OCI-LY1 (cell line): ENCODE data around the gene DNAI4.

Experiments used
- H2AFZ ChIP-seq: fragments of 200-600 bp; sonication (generic), shearing (Covaris generic); 2 replicates; pipeline ENCODE4 v1.6.0; 2014; ENCODE audit warnings: antibody characterized with exemption, mild to moderate bottlenecking, low read length
- H3F3A ChIP-seq: fragments of 200-600 bp; sonication (generic), shearing (Covaris generic); 2 replicates; pipeline ENCODE4 v1.6.0; 2014; ENCODE audit warnings: mild to moderate bottlenecking, antibody characterized with exemption, low read length, moderate library complexity; ENCODE audit not compliant: insufficient read depth
- H3K27ac ChIP-seq: fragments of 200-600 bp; sonication (generic); 2 replicates; pipeline ENCODE4 v1.5.1; 2014; ENCODE audit warnings: low read length, mixed run types, mild to moderate bottlenecking, low read depth; ENCODE audit not compliant: poor library complexity, severe bottlenecking
- H3K27me3 ChIP-seq: fragments of 200-600 bp; sonication (generic); 2 replicates; pipeline ENCODE4 v1.6.0; 2014; ENCODE audit warnings: antibody characterized with exemption, mild to moderate bottlenecking, low read length, moderate library complexity; ENCODE audit not compliant: insufficient read depth
- H3K36me3 ChIP-seq: fragments of 200-600 bp; sonication (generic); 2 replicates; pipeline ENCODE4 v1.6.1; 2014; ENCODE audit warnings: mild to moderate bottlenecking, antibody characterized with exemption, low read length, moderate library complexity, mixed read lengths; ENCODE audit not compliant: insufficient read depth
- H3K4me1 ChIP-seq: fragments of 200-600 bp; sonication (generic); 2 replicates; pipeline ENCODE4 v1.5.1; 2014; ENCODE audit warnings: mild to moderate bottlenecking, low read length, moderate library complexity; ENCODE audit not compliant: insufficient read depth, severe bottlenecking
- H3K4me2 ChIP-seq: fragments of 200-600 bp; sonication (generic), shearing (Covaris generic); 2 replicates; pipeline ENCODE4 v1.6.1; 2014; ENCODE audit warnings: low read length
- H3K4me3 ChIP-seq: fragments of 200-600 bp; sonication (generic); 2 replicates; pipeline ENCODE4 v1.5.1; 2014; ENCODE audit warnings: low read length, low read depth, mild to moderate bottlenecking, mixed read lengths; ENCODE audit not compliant: poor library complexity, severe bottlenecking
- H3K79me2 ChIP-seq: fragments of 200-600 bp; shearing (Covaris generic); 2 replicates; pipeline ENCODE4 v1.6.1; 2016; ENCODE audit warnings: mixed run types, low read length, mixed read lengths; ENCODE audit not compliant: insufficient read depth
- H3K9ac ChIP-seq: fragments of 200-600 bp; sonication (generic), shearing (Covaris generic); 2 replicates; pipeline ENCODE4 v1.6.1; 2014; ENCODE audit warnings: mild to moderate bottlenecking, low read length, mixed read lengths
- H3K9me2 ChIP-seq: fragments of 200-600 bp; sonication (generic), shearing (Covaris generic); 2 replicates; pipeline ENCODE4 v1.6.1; 2014; ENCODE audit warnings: low read depth, mild to moderate bottlenecking, low read length, mixed read lengths
- H3K9me3 ChIP-seq: fragments of 200-600 bp; shearing (Covaris generic); 2 replicates; pipeline ENCODE4 v1.6.1; 2014; ENCODE audit warnings: low read length, mixed read lengths
- H4K20me1 ChIP-seq: fragments of 200-600 bp; sonication (generic), shearing (Covaris generic); 2 replicates; pipeline ENCODE4 v1.6.0; 2016; ENCODE audit warnings: mild to moderate bottlenecking, low read length; ENCODE audit not compliant: insufficient read depth
- EZH2 ChIP-seq: fragments of 200-600 bp; sonication (generic), shearing (Covaris generic); IDR thresholded peaks from 2 replicates; pipeline ENCODE4 v1.8.0; 2017; ENCODE audit warnings: borderline replicate concordance, mixed run types, mild to moderate bottlenecking, antibody characterized with exemption, low read length, moderate library complexity, mixed read lengths
- TF ChIP-seq, protein P1 (sequence below): fragments of 200-600 bp; sonication (generic), shearing (Covaris generic); IDR thresholded peaks from 2 replicates; pipeline ENCODE4 v1.5.1; 2017; ENCODE audit warnings: mild to moderate bottlenecking, antibody characterized with exemption, low read length, moderate library complexity, mixed read lengths

The DNAI4 gene

DNA sequence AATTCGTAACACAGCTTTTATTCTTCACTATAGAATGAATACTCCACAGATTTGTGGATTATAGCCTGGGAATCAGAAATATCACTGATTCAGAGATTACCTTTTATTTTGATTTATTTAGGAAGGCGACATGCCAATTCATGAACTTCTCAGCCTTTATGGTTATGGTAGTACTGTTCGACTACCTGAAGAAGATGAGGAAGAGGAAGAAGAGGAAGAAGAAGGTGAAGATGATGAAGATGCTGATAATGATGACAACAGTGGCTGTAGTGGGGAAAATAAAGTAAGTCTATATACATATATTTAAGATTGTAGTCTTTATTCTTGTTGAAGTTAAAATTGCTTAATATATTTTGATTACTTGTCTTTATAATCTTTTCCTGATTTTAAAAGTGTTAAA, 33.3 kb upstream of the DNAI4 start:
- H4K20me1 ChIP-seq = no peaks in the 10 kb centered on the region
- H3F3A ChIP-seq = no peaks in the 10 kb centered on the region
- H3K9me2 ChIP-seq = no peaks in the 10 kb centered on the region
- no peaks in the 10 kb centered on the region for H3K4me1 ChIP-seq
- H3K36me3 ChIP-seq = peaks cover 94% of the 10 kb centered on the region
- H3K27me3 ChIP-seq = no peaks in the 10 kb centered on the region
- H3K4me2 ChIP-seq = no peak overlapping the region
- no peak overlapping the region for H3K9ac ChIP-seq
- peaks cover 7% of the 10 kb centered on the region for H3K79me2 ChIP-seq
- H3K4me3 ChIP-seq = no peak overlapping the region
- no peak overlapping the region for H3K27ac ChIP-seq
- H3K9me3 ChIP-seq = no peaks in the 10 kb centered on the region
- TF ChIP-seq, protein P1, sequence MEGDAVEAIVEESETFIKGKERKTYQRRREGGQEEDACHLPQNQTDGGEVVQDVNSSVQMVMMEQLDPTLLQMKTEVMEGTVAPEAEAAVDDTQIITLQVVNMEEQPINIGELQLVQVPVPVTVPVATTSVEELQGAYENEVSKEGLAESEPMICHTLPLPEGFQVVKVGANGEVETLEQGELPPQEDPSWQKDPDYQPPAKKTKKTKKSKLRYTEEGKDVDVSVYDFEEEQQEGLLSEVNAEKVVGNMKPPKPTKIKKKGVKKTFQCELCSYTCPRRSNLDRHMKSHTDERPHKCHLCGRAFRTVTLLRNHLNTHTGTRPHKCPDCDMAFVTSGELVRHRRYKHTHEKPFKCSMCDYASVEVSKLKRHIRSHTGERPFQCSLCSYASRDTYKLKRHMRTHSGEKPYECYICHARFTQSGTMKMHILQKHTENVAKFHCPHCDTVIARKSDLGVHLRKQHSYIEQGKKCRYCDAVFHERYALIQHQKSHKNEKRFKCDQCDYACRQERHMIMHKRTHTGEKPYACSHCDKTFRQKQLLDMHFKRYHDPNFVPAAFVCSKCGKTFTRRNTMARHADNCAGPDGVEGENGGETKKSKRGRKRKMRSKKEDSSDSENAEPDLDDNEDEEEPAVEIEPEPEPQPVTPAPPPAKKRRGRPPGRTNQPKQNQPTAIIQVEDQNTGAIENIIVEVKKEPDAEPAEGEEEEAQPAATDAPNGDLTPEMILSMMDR = no peak
- TF ChIP-seq EZH2 = no peak
- H2AFZ ChIP-seq = no peak overlapping the region

DNA sequence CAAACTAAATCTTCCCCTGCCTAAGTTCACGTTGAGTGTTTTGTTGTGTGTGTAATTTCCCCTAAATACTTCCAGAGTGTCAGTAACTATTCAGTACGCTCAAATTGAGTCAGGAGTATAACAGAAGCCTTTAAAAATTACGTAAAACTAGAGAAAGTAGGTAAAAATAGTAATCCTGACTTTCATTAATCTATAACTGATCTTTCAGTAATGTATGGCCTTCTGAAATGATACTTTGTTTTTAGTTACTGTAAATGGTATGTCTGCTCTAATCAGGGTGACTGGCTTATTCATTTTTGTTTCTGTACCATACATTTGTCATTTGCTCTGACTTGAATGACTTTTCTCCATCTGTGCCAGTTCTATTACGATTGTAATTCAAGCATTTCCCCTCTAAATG, 29.6 kb upstream of the DNAI4 start:
- TF ChIP-seq, protein P1 = no peak
- TF ChIP-seq EZH2 = no peak
- Histone ChIP-seq H4K20me1 (no peaks in the 10 kb centered on the region), H3K27ac (no peak overlapping the region), H3K79me2 (peaks cover 7% of the 10 kb centered on the region), H2AFZ (no peak overlapping the region), H3K4me1 (no peaks in the 10 kb centered on the region), H3K27me3 (no peaks in the 10 kb centered on the region), H3K9me2 (no peaks in the 10 kb centered on the region), H3K9me3 (no peaks in the 10 kb centered on the region), H3K4me2 (no peak overlapping the region), H3K4me3 (no peak overlapping the region), H3F3A (no peaks in the 10 kb centered on the region; the same call in 1 of the 2 replicates), H3K9ac (no peak overlapping the region), H3K36me3 (peaks cover 90% of the 10 kb centered on the region)

DNA sequence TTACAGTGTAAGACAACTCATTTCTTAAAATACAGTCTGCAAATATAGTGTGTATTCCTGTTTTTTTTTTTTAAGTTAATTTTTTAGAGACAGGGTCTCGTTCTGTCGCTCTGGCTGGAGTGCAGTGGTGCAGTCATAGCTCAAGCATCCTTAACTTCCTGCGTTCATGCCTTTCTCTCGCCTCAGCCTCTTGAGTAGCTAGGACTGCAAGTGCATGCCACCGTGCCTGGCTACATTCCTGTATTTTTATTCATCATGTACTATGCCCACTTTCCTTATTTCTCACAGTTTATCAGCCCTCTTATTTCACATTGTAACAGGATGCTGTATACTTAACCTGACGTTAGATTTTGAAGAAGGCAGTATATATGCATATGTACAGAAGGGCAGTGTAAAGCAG, 26.9 kb upstream of the DNAI4 start:
- no peaks in the 10 kb centered on the region for H3K79me2 ChIP-seq
- H2AFZ ChIP-seq = no peak overlapping the region
- no peaks in the 10 kb centered on the region for H3K9me2 ChIP-seq
- peaks cover 88% of the 10 kb centered on the region for H3K36me3 ChIP-seq
- H3F3A ChIP-seq = no peaks in the 10 kb centered on the region; the same call in 1 of the 2 replicates
- H4K20me1 ChIP-seq = no peaks in the 10 kb centered on the region
- no peaks in the 10 kb centered on the region for H3K9me3 ChIP-seq
- no peaks in the 10 kb centered on the region for H3K27me3 ChIP-seq
- no peak overlapping the region for H3K9ac ChIP-seq
- TF ChIP-seq EZH2 = no peak
- TF ChIP-seq, protein P1 = no peak
- no peak overlapping the region for H3K4me2 ChIP-seq
- H3K4me1 ChIP-seq = no peaks in the 10 kb centered on the region
- H3K4me3 ChIP-seq = no peak overlapping the region
- H3K27ac ChIP-seq = no peak overlapping the region
